K562 (cell line): ENCODE results near the gene GLG1. TPM values are rescaled to one million over a fixed set of nuclear protein-coding genes. Genes with fewer than 3 reads are reported as not detected.

Source experiments
- FOXM1 ChIP-seq, 2 experiments: fragments of 450-650 bp in 1 of 2; sonication (generic) in 1 of 2; formaldehyde crosslinking in 1 of 2; IDR thresholded peaks; 2 replicates each; pipeline versions ENCODE4 v1.6.1 to v1.9.0; 2017 to 2022; ENCODE audit warnings: low read depth in 2 of 2, mild to moderate bottlenecking in 2 of 2, missing genetic modification reagents in 1 of 2, moderate library complexity in 1 of 2
- KAT8 ChIP-seq: fragments of 450-650 bp; IDR thresholded peaks from 2 replicates; pipeline ENCODE4 v1.6.1; 2016; ENCODE audit warnings: low read depth, mild to moderate bottlenecking
- NFE2 ChIP-seq: IDR thresholded peaks from 2 replicates; pipeline ENCODE4 v1.6.1; 2014; ENCODE audit warnings: antibody characterized with exemption, low read depth
- ZBTB1 ChIP-seq: sonication (generic); formaldehyde crosslinking; IDR thresholded peaks from 2 replicates; pipeline ENCODE4 v1.8.1; 2023; ENCODE audit warnings: missing genetic modification reagents, low read depth, mild to moderate bottlenecking, borderline replicate concordance
- ZNF24 ChIP-seq: fragments of 450-650 bp; IDR thresholded peaks from 2 replicates; pipeline ENCODE4 v1.6.1; 2016
- polyA plus RNA-seq, 8 experiments: library from polyadenylated mRNA; depleted of rRNA in 4 of 8; stranded (reverse) in 5 of 8; unstranded in 3 of 8; fragments of >200 nt; fragmentation: Nextera tagmentation in 2 of 8; fragmentation: Illumina TruSeq in 1 of 8; extraction: Ambion mirVana in 2 of 8; extraction: Trizol in 1 of 8; gene quantifications; 2 replicates each; pipeline versions ENCODE4 v1.2.1 to v1.2.3, GENCODE V29; 2011 to 2014; ENCODE audit warnings: inconsistent platforms in 1 of 8, missing spikeins in 1 of 8
- total RNA-seq, 7 experiments: library from RNA; depleted of rRNA in 6 of 7; stranded (reverse); fragments of >200 nt in 6 of 7; fragmentation: Illumina TruSeq in 2 of 7; extraction: Trizol in 2 of 7; gene quantifications; 2 replicates each; pipeline versions ENCODE4 v1.2.1 to v1.2.3, GENCODE V29; 2011 to 2021; ENCODE audit warnings: low replicate concordance in 1 of 7
- TF ChIP-seq, protein P1 (sequence below): fragments of 200-400 bp; formaldehyde crosslinking; IDR thresholded peaks from 2 replicates; pipeline ENCODE4 v1.6.1; 2017; ENCODE audit warnings: mild to moderate bottlenecking, low read depth, low read length, moderate library complexity
- TF ChIP-seq, protein P2 (sequence below): fragments of 250-450 bp; sonication (Bioruptor Pico); IDR thresholded peaks from 2 replicates; pipeline ENCODE4 v1.8.0; 2022; ENCODE audit warnings: inconsistent platforms, mild to moderate bottlenecking, moderate library complexity, borderline replicate concordance
- TF ChIP-seq, protein P3 (sequence below), 2 experiments: fragments of 250-450 bp in 1 of 2; fragments of 450-650 bp in 1 of 2; sonication (Bioruptor Pico) in 1 of 2; IDR thresholded peaks; 2 replicates each; pipeline versions ENCODE4 v1.6.1 to v1.8.0; 2016 to 2021; ENCODE audit warnings: mild to moderate bottlenecking in 2 of 2, moderate library complexity in 2 of 2, missing compliant biosample characterization in 1 of 2, missing genetic modification characterization in 1 of 2
- TF ChIP-seq, protein P4 (sequence below): fragments of 450-650 bp; formaldehyde crosslinking; IDR thresholded peaks from 2 replicates; pipeline ENCODE4 v1.4.0; 2020; ENCODE audit warnings: mild to moderate bottlenecking, moderate library complexity

The GLG1 gene
- total and polyA plus RNA-seq, 9 of the 15 experiments (the other 6 are each of a cell fraction or from before 2014, with no cell fraction given): 6.2 to 36.0 (median 23.6) TPM

DNA sequence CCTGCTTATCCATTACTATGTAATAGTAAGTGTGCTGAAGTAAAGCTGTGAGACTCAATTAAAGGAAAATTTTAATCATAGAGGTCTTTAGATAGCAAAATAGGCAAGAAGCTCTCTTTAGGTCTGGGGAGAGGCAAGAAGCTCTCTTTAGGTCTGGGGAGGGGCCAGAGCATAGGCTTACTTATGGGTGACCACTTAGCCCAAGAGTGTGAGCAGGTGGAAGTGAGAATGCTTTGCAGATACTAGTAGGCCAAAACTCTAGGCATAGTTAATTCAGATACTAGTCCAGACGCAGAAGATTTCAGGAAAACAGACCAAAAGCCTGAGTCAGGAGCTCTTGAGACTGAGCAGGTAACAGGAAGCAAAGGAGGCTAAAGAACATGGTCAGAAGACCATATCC is 49.6 kb downstream of the GLG1 start (continued):
- TF ChIP-seq, protein P1, sequence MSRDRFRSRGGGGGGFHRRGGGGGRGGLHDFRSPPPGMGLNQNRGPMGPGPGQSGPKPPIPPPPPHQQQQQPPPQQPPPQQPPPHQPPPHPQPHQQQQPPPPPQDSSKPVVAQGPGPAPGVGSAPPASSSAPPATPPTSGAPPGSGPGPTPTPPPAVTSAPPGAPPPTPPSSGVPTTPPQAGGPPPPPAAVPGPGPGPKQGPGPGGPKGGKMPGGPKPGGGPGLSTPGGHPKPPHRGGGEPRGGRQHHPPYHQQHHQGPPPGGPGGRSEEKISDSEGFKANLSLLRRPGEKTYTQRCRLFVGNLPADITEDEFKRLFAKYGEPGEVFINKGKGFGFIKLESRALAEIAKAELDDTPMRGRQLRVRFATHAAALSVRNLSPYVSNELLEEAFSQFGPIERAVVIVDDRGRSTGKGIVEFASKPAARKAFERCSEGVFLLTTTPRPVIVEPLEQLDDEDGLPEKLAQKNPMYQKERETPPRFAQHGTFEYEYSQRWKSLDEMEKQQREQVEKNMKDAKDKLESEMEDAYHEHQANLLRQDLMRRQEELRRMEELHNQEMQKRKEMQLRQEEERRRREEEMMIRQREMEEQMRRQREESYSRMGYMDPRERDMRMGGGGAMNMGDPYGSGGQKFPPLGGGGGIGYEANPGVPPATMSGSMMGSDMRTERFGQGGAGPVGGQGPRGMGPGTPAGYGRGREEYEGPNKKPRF: no peak
- TF ChIP-seq FOXM1 (IDR thresholded peaks at IDR 0.05; ENCODE audit: low read depth) (no peak), FOXM1 (CRISPR knock-in tag; IDR thresholded peaks at IDR 0.05; ENCODE audit: low read depth) (no peak), ZNF24 (no peak), NFE2 (no peak), KAT8 (no peak), ZBTB1 (CRISPR knock-in tag) (no peak)
- TF ChIP-seq, protein P2, sequence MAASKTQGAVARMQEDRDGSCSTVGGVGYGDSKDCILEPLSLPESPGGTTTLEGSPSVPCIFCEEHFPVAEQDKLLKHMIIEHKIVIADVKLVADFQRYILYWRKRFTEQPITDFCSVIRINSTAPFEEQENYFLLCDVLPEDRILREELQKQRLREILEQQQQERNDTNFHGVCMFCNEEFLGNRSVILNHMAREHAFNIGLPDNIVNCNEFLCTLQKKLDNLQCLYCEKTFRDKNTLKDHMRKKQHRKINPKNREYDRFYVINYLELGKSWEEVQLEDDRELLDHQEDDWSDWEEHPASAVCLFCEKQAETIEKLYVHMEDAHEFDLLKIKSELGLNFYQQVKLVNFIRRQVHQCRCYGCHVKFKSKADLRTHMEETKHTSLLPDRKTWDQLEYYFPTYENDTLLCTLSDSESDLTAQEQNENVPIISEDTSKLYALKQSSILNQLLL (CRISPR knock-in tag): no peak
- TF ChIP-seq, protein P3, sequence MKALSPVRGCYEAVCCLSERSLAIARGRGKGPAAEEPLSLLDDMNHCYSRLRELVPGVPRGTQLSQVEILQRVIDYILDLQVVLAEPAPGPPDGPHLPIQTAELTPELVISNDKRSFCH (CRISPR knock-in tag; IDR thresholded peaks at IDR 0.05): no peak
- TF ChIP-seq, protein P3 (tag; IDR thresholded peaks at IDR 0.05): no peak
- TF ChIP-seq, protein P4, sequence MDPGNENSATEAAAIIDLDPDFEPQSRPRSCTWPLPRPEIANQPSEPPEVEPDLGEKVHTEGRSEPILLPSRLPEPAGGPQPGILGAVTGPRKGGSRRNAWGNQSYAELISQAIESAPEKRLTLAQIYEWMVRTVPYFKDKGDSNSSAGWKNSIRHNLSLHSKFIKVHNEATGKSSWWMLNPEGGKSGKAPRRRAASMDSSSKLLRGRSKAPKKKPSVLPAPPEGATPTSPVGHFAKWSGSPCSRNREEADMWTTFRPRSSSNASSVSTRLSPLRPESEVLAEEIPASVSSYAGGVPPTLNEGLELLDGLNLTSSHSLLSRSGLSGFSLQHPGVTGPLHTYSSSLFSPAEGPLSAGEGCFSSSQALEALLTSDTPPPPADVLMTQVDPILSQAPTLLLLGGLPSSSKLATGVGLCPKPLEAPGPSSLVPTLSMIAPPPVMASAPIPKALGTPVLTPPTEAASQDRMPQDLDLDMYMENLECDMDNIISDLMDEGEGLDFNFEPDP (CRISPR knock-in tag): no peak
